Measurements from ENCODE around the gene CLNK.

CLNK gene

DNA sequence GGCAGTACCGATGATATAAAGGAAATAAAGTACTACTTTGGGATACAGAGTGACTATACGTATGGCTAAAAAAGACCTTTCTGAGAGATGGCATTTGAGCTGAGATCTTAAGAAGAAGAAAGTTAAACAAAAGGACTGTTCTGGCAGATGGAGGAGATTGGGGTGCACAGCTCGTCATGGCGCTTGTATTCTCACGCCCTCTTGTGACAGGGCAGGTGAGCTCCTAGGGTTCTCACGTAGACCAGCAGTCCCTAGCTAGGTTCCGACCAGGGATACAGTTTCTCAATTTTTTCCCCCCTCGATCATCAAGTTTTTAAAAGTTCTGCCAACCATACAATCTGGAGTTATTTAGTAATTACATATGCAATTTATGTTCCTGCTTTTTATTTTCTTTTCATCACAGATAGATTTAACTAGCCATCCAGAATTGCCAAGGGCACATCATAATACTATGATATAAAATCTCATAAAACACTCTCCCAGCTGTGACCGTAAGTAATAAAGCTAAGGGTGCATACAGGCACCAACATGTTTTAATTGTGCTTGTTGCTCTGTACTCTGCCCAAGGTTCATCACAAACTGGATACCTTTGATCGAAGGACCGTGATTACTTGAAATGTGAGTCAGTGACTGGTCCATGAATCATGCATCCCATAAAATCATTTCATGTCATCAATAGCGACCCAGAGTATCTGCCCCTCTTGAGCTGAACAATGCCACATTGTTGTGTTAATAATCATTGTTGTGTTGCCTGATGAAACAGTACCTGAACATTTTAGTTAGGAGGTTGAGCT, 157.9 kb downstream of the CLNK start:
- TF ChIP-seq, protein P1, sequence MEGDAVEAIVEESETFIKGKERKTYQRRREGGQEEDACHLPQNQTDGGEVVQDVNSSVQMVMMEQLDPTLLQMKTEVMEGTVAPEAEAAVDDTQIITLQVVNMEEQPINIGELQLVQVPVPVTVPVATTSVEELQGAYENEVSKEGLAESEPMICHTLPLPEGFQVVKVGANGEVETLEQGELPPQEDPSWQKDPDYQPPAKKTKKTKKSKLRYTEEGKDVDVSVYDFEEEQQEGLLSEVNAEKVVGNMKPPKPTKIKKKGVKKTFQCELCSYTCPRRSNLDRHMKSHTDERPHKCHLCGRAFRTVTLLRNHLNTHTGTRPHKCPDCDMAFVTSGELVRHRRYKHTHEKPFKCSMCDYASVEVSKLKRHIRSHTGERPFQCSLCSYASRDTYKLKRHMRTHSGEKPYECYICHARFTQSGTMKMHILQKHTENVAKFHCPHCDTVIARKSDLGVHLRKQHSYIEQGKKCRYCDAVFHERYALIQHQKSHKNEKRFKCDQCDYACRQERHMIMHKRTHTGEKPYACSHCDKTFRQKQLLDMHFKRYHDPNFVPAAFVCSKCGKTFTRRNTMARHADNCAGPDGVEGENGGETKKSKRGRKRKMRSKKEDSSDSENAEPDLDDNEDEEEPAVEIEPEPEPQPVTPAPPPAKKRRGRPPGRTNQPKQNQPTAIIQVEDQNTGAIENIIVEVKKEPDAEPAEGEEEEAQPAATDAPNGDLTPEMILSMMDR (IDR thresholded peaks at IDR 0.05; ENCODE audit: low read depth, low read length) = no peak
- DNase-seq (ENCODE audit: extremely low read depth, low read depth) = no peak

DNA sequence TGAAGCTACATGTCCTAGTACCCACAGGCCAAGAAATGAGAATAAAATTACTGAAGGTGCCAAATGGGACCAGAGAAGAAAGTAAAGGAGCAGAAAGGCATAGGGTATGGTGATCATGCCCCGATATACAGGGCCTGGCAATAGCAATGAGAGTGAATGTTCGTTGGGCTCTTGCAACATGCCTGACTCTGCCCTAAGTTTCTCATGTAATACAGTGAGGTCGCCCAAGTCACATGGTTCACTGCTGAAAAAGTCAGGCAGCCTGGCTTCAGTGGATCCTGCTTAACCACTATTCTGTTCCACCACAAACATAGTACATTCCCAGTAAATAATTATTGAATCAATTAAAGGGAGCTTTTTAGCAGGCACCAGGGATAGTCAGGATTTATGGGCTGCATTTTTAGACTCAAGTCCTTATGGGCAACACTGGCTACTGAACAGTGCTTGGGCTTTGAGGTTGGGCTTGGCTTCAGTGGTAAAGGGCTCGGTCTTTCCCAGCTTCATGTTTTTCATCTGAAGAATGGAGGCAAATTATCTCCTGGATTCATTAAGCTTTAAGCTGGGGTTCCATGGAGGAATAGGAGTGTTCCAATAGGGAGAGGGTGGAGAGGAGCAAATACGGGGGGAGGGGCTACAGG, 160.3 kb downstream of the CLNK start:
- TF ChIP-seq, protein P1 (IDR thresholded peaks at IDR 0.05; ENCODE audit: low read depth, low read length) = no peak
- DNase-seq (ENCODE audit: extremely low read depth, low read depth) = no peak

DNA sequence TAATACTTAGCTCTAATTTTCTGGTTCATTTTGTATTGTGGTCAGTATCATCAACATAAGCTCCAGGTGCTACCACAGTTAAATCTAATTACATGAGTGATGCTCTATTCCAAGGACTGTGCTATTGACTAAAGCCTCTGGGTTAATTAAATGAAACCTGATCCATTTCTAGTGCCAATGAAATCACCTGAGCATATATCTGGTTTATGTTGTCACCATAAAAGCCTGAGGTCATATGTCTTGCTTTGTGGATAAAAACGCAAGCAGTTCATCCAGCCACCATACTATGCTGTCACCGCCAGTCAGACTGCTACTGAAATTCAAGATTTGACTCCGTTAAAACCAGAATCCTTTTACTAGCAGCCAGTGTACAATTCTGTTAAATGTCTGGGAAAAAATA, 163.1 kb downstream of the CLNK start:
- no peak for DNase-seq (ENCODE audit: extremely low read depth, low read depth)
- TF ChIP-seq, protein P1 (IDR thresholded peaks at IDR 0.05; ENCODE audit: low read depth, low read length) = no peak

DNA sequence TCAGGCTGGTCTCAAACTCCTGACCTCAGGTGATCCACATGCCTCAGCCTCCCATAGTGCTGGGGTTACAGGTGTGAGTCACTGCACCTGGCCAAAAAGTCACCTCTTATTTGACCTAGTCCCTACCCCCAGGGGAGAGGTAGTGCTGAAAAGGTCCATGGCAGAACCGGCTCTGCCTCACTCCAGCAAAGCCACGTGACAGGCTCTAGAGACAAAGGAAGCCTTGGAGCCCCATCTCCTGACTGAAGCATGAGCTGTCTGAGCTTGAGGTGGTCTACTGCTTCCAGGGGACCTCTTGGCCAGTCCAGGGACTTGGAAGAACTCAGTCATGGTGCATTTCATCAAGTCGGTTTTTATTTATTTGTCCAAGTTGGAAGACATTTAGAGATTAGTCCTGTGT, 174.8 kb downstream of the CLNK start:
- TF ChIP-seq, protein P1 (IDR thresholded peaks at IDR 0.05; ENCODE audit: low read depth, low read length) = no peak
- DNase-seq (ENCODE audit: extremely low read depth, low read depth) = no peak

DNA sequence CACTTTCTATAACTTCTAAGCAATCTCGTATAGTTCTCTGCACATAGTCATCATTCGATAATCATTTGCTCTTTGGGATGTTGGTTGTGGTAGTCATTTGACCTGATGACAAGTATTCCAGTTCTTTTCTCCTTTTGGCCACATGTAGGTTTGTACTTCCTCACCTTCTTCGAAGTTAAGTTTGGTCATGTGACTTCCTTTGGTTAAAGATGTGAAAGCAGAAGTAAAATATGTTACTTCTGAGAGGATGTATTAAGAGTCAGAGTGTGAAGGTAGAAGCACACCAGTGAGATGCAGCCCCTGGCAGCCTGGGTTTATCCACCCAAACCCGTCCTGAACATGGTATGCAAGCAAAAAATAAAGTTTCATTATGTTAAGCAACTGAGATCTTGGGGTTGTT, 178.5 kb downstream of the CLNK start:
- TF ChIP-seq, protein P1 (IDR thresholded peaks at IDR 0.05; ENCODE audit: low read depth, low read length) = no peak
- no peak for DNase-seq (ENCODE audit: extremely low read depth, low read depth)

DNA sequence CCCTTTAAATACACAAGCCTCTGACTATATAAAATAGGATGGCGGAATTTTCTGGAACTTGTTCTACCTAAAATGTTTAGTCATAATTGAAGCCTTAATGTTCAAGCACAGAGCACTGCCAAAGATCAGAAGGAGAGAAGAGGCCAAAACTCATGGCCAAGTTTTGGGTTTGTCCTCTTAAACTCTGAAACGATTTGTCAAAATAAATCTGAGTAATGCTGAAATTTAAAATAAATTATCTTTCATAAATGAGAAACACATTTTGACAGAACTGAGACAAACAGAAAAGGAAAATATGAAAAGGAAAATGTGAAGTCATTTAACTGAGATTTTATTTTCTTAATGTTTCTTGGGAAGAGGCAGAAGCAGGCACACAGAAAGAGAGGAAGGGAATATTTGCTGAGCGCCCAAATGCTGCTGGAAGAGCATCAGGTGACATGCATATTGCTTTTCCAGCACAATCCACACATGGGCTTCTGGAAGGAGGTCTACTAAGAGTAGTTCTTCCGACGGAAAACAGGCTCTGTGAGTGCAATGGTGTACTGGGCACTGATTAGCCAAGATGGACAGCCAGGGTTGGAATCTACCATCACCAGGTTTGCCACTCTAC, 179.9 kb downstream of the CLNK start:
- TF ChIP-seq, protein P1 (IDR thresholded peaks at IDR 0.05; ENCODE audit: low read depth, low read length) = no peak
- no peak for DNase-seq (ENCODE audit: extremely low read depth, low read depth)

DNA sequence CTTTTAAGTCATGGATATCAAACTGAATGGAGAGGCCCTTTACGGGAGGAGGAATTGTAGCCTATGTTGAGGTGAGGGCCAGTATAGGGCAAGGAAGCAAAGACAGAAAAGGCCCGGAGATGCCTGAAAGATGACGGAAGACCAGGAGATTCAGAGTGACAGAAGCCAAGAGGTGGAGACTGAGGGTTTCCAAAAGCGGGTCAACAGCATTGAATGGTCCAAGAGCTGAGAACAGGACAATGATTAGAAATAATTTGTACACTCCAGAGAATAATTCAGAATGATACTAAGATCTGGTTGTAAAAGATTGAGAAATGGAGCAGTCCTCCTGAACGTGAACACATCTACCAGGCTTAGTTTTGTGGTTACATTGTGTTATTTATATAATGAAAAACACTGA, 181.9 kb downstream of the CLNK start:
- no peak for DNase-seq (ENCODE audit: extremely low read depth, low read depth)
- TF ChIP-seq, protein P1 (IDR thresholded peaks at IDR 0.05; ENCODE audit: low read depth, low read length) = no peak
